BE2C (cell line): ENCODE data around the gene PPM1H.

ENCODE experiments used
- DNase-seq: peaks from one replicate; pipeline ENCODE4 v3.0.0-alpha.2; 2020
- H3K27me3 ChIP-seq: fragments of 250-450 bp; sonication (Bioruptor Pico); 2 replicates; pipeline ENCODE4 v1.5.1; 2020; ENCODE audit warnings: mild to moderate bottlenecking
- H3K36me3 ChIP-seq: fragments of 250-450 bp; sonication (Bioruptor Pico); 2 replicates; pipeline ENCODE4 v1.5.1; 2020; ENCODE audit warnings: mild to moderate bottlenecking
- H3K4me1 ChIP-seq: fragments of 250-450 bp; sonication (Bioruptor Pico); 2 replicates; pipeline ENCODE4 v1.5.1; 2020
- H3K4me3 ChIP-seq: 2 replicates; pipeline ENCODE4 v1.5.1; 2011; ENCODE audit warnings: low read depth, low read length
- H3K9me3 ChIP-seq: fragments of 250-450 bp; sonication (Bioruptor Pico); 2 replicates; pipeline ENCODE4 v1.5.1; 2020
- CTCF ChIP-seq: IDR thresholded peaks from 2 replicates; pipeline ENCODE4 v1.5.1; 2012; ENCODE audit warnings: mild to moderate bottlenecking, low read depth, low read length

Gene PPM1H

GRCh38 chr12:62963486-62964041 is 28.6 kb upstream of the PPM1H start:
- no peak overlapping the region for H3K4me3 ChIP-seq
- no peak for TF ChIP-seq CTCF
- DNase-seq = no peak
- no peaks in the 10 kb centered on the region for H3K9me3 ChIP-seq
- no peaks in the 10 kb centered on the region for H3K27me3 ChIP-seq
- no peaks in the 10 kb centered on the region for H3K36me3 ChIP-seq
- H3K4me1 ChIP-seq = no peaks in the 10 kb centered on the region

- Histone ChIP-seq H3K27me3 (no peaks in the 10 kb centered on the region), H3K4me3 (no peak overlapping the region), H3K4me1 (no peaks in the 10 kb centered on the region), H3K9me3 (no peaks in the 10 kb centered on the region), H3K36me3 (no peaks in the 10 kb centered on the region)
- TF ChIP-seq CTCF = no peak
- DNase-seq = no peak
These were observed 25.4 kb upstream of the PPM1H start for GRCh38 chr12:62960324-62960723.

GRCh38 chr12:62959745-62960144 is 24.8 kb upstream of the PPM1H start:
- Histone ChIP-seq H3K27me3 (no peaks in the 10 kb centered on the region), H3K4me1 (no peaks in the 10 kb centered on the region)

GRCh38 chr12:62957233-62957953 is 22.4 kb upstream of the PPM1H start:
- Histone ChIP-seq H3K4me3 (no peak overlapping the region), H3K9me3 (no peaks in the 10 kb centered on the region), H3K27me3 (no peaks in the 10 kb centered on the region), H3K4me1 (no peaks in the 10 kb centered on the region), H3K36me3 (no peaks in the 10 kb centered on the region)
- DNase-seq = no peak
- no peak for TF ChIP-seq CTCF

More at GRCh38 chr12:62959745-62960144, 24.8 kb upstream of the PPM1H start:
- H3K36me3 ChIP-seq = no peaks in the 10 kb centered on the region
- no peak for DNase-seq
- no peaks in the 10 kb centered on the region for H3K9me3 ChIP-seq
- no peak overlapping the region for H3K4me3 ChIP-seq
- no peak for TF ChIP-seq CTCF

- Histone ChIP-seq H3K36me3 (no peaks in the 10 kb centered on the region), H3K4me3 (no peak overlapping the region), H3K9me3 (no peaks in the 10 kb centered on the region), H3K27me3 (no peaks in the 10 kb centered on the region), H3K4me1 (no peaks in the 10 kb centered on the region)
- DNase-seq = no peak
- TF ChIP-seq CTCF = no peak
These were observed 20.7 kb upstream of the PPM1H start for GRCh38 chr12:62955678-62956077.

GRCh38 chr12:62950317-62950716 is 15.4 kb upstream of the PPM1H start:
- no peaks in the 10 kb centered on the region for H3K27me3 ChIP-seq
- no peaks in the 10 kb centered on the region for H3K36me3 ChIP-seq
- H3K4me1 ChIP-seq = no peaks in the 10 kb centered on the region
- no peak for DNase-seq
- TF ChIP-seq CTCF = no peak
- H3K4me3 ChIP-seq = no peak overlapping the region
- no peaks in the 10 kb centered on the region for H3K9me3 ChIP-seq
